ENCODE results near the gene SPOCK3. TPM values are rescaled to one million over a fixed set of nuclear protein-coding genes. Genes with fewer than 3 reads are reported as not detected.

Gene SPOCK3
- total RNA-seq, 2 experiments from 2014 or later, result not detected

GRCh38 chr4:167111092-167111491 lies 123.2 kb downstream of the SPOCK3 start:
- BruUV-seq (replicated peaks), result no TSS peak
- CTCF ChIA-PET (ENCODE audit: unreplicated experiment), result no interaction called here
- no peak for DNase-seq (ENCODE audit: low spot score)
- no peak overlapping the region for H3K4me2 ChIP-seq (ENCODE audit: low read length)
- POLR2A ChIA-PET, result interaction anchor here (0.7 kb wide), 2 partner anchors 428 to 1051 kb away, joined by 3 to 5 read pairs; no protein-coding TSS in a partner anchor
- no peaks in the 10 kb centered on the region for H3K79me2 ChIP-seq (ENCODE audit: insufficient read depth, low read depth, low read length)
- H4K20me1 ChIP-seq (ENCODE audit: insufficient read depth, low read length), result no peaks in the 10 kb centered on the region
- no peaks in the 10 kb centered on the region for H3K9me3 ChIP-seq (ENCODE audit: low read length)
- no peaks in the 10 kb centered on the region for H3K4me1 ChIP-seq (ENCODE audit: insufficient read depth, low read length, poor library complexity, severe bottlenecking)
- TF ChIP-seq CTCF (conservative IDR thresholded peaks at IDR 0.05; ENCODE audit: low read length) (no peak), EZH2phosphoT487 (IDR thresholded peaks at IDR 0.05; ENCODE audit: borderline replicate concordance, low read depth, low read length) (no peak)
- H3K36me3 ChIP-seq (ENCODE audit: insufficient read depth, low read length), result no peaks in the 10 kb centered on the region
- H3K4me3 ChIP-seq (ENCODE audit: low read depth, low read length, poor library complexity, severe bottlenecking), result no peak overlapping the region
- intact Hi-C loops (cut with micrococcal nuclease; ENCODE audit: unreplicated experiment), result no loop called here
- no peaks in the 10 kb centered on the region for H3K9me2 ChIP-seq (ENCODE audit: insufficient read depth, low read length)
- no peak overlapping the region for H3K27ac ChIP-seq (ENCODE audit: low read depth, low read length, poor library complexity, severe bottlenecking)
- H2AFZ ChIP-seq (ENCODE audit: low read length), result no peak overlapping the region

GRCh38 chr4:167109859-167110258 lies 124.4 kb downstream of the SPOCK3 start:
- BruUV-seq (replicated peaks), result no TSS peak

GRCh38 chr4:167105857-167106256 lies 128.4 kb downstream of the SPOCK3 start:
- H3K4me2 ChIP-seq (ENCODE audit: low read length), result no peak overlapping the region
- H3K9me2 ChIP-seq (ENCODE audit: insufficient read depth, low read length), result no peaks in the 10 kb centered on the region
- CTCF ChIA-PET (ENCODE audit: unreplicated experiment), result no interaction called here
- H3K4me3 ChIP-seq (ENCODE audit: low read depth, low read length, poor library complexity, severe bottlenecking), result no peak overlapping the region
- no peaks in the 10 kb centered on the region for H4K20me1 ChIP-seq (ENCODE audit: insufficient read depth, low read length)
- no peak overlapping the region for H3K27ac ChIP-seq (ENCODE audit: low read depth, low read length, poor library complexity, severe bottlenecking)
- no TSS peak for BruUV-seq (replicated peaks)
- no peaks in the 10 kb centered on the region for H3K79me2 ChIP-seq (ENCODE audit: insufficient read depth, low read depth, low read length)
- H3K4me1 ChIP-seq (ENCODE audit: insufficient read depth, low read length, poor library complexity, severe bottlenecking), result no peaks in the 10 kb centered on the region
- TF ChIP-seq EZH2phosphoT487 (IDR thresholded peaks at IDR 0.05; ENCODE audit: borderline replicate concordance, low read depth, low read length), result no peak
- no peak for TF ChIP-seq CTCF (conservative IDR thresholded peaks at IDR 0.05; ENCODE audit: low read length)
- H3K9me3 ChIP-seq (ENCODE audit: low read length), result no peaks in the 10 kb centered on the region
- DNase-seq (ENCODE audit: low spot score), result no peak
- H3K36me3 ChIP-seq (ENCODE audit: insufficient read depth, low read length), result no peaks in the 10 kb centered on the region
- POLR2A ChIA-PET, result no interaction called here
- intact Hi-C loops (cut with micrococcal nuclease; ENCODE audit: unreplicated experiment), result no loop called here
- H2AFZ ChIP-seq (ENCODE audit: low read length), result no peak overlapping the region

More at GRCh38 chr4:167109859-167110258, 124.4 kb downstream of the SPOCK3 start:
- Histone ChIP-seq H2AFZ (ENCODE audit: low read length) (no peak overlapping the region), H3K9me2 (ENCODE audit: insufficient read depth, low read length) (no peaks in the 10 kb centered on the region), H3K36me3 (ENCODE audit: insufficient read depth, low read length) (no peaks in the 10 kb centered on the region), H3K4me1 (ENCODE audit: insufficient read depth, low read length, poor library complexity, severe bottlenecking) (no peaks in the 10 kb centered on the region), H3K27ac (ENCODE audit: low read depth, low read length, poor library complexity, severe bottlenecking) (no peak overlapping the region), H3K4me3 (ENCODE audit: low read depth, low read length, poor library complexity, severe bottlenecking) (no peak overlapping the region), H4K20me1 (ENCODE audit: insufficient read depth, low read length) (no peaks in the 10 kb centered on the region), H3K9me3 (ENCODE audit: low read length) (no peaks in the 10 kb centered on the region), H3K4me2 (ENCODE audit: low read length) (no peak overlapping the region), H3K79me2 (ENCODE audit: insufficient read depth, low read depth, low read length) (no peaks in the 10 kb centered on the region)
- no peak for DNase-seq (ENCODE audit: low spot score)
- POLR2A ChIA-PET, result no interaction called here
- TF ChIP-seq CTCF (conservative IDR thresholded peaks at IDR 0.05; ENCODE audit: low read length), result no peak
- TF ChIP-seq EZH2phosphoT487 (IDR thresholded peaks at IDR 0.05; ENCODE audit: borderline replicate concordance, low read depth, low read length), result no peak
- intact Hi-C loops (cut with micrococcal nuclease; ENCODE audit: unreplicated experiment), result no loop called here
- CTCF ChIA-PET (ENCODE audit: unreplicated experiment), result no interaction called here
